ENCODE measurements around the gene SDK1.

Gene SDK1

GRCh38 chr7:3893151-3893788 lies 592.2 kb downstream of the SDK1 start:
- Mint-ChIP-seq H3K4me1 (ENCODE audit: low read depth) (no peaks in the 10 kb centered on the region), H3K36me3 (no peaks in the 10 kb centered on the region), H3K27ac (no peak overlapping the region), H3K27me3 (no peaks in the 10 kb centered on the region), H3K4me3 (no peak overlapping the region), H3K9me3 (ENCODE audit: low read depth) (no peaks in the 10 kb centered on the region)

DNA sequence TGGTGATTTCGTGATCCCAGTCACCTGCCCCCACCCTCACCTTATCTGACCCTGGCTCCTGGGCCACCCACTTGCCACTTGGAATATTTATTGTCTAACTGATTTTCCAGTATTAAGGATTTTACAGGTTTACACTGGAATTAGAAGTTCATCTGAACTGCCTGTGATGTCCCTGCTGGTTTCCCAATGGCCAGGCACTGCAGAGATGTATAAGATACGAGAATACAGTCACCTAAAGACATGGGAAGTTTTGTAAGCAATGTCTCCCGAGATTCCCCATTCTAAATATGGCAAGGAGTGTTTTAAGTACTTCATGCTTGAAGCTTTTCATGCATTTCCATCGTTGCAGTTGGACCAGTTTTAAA lies 592.7 kb downstream of the SDK1 start:
- Mint-ChIP-seq H3K27me3 (no peaks in the 10 kb centered on the region), H3K4me1 (ENCODE audit: low read depth) (no peaks in the 10 kb centered on the region)

DNA sequence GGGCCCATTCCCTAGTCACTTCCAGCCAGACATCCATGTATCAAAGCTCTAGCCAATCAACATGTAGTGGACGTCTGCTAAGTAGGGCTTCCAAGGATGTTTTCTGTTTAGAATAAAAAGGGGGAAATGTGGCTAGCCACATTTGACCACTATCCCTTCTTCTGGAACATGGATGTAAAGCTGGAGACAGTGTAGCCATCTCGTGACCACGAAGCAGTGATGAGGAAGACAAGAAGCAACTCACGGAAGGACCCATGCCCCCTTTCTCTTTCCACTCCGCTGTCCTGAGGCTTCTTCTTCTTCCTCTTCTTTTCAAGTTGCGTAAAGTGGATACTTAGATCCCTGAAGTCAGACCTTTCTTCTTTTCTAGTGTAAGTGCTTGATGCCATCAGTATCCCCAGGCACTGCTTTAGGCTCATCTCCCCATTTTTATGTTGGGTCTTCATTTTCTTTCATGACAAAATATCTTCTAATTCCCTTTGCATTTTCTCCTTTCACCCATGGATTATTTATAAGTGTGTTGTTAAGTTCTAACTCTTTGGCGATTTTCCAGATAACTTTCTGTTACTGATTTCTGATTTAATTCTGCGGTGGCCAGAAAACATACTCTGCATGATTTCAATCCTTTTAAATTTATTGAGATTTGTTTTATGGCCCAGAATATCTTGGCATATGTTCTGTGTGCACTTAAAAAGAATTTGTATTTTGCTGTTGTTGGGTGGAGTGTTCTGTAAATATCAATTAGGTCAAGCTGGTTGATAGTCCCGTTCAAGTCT lies 594.5 kb downstream of the SDK1 start:
- no peaks in the 10 kb centered on the region for H3K4me1 Mint-ChIP-seq (ENCODE audit: low read depth)
- no peaks in the 10 kb centered on the region for H3K27me3 Mint-ChIP-seq
- no peak overlapping the region for H3K27ac Mint-ChIP-seq
- H3K36me3 Mint-ChIP-seq: no peaks in the 10 kb centered on the region
- no peak overlapping the region for H3K4me3 Mint-ChIP-seq
- H3K9me3 Mint-ChIP-seq (ENCODE audit: low read depth): no peaks in the 10 kb centered on the region

More for the DNA sequence above, 592.7 kb downstream of the SDK1 start:
- H3K36me3 Mint-ChIP-seq: no peaks in the 10 kb centered on the region
- H3K9me3 Mint-ChIP-seq (ENCODE audit: low read depth): no peaks in the 10 kb centered on the region
- H3K4me3 Mint-ChIP-seq: no peak overlapping the region
- H3K27ac Mint-ChIP-seq: no peak overlapping the region

DNA sequence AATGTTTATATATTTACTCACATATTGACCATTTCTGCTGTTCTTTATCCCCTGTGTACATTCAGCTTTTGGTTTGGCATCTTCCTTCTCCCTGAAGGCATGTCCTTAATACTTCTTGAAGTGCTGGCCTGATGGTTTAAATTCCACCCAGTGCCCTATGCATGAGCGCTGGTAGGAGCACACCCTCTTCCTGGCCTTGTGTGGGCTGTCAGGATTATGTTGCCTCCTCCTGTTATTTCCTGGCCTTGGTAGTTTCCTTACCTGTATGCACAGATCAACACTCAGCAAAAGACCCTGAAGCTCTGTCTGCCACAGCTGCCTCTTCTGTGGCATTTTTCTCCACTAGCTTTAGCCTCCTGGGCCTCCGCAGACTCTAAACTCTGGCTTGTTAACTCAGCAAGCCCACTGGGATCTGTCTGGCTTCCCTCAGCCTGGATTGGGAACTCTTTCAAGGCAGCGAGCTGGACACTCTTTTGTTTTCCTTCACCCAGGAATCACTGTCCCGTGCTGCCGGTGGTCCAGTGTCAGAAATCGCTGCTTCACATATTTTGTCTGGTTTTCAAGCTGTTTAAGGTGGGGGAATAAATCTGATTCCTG lies 595.2 kb downstream of the SDK1 start:
- Mint-ChIP-seq H3K27ac (no peak overlapping the region), H3K9me3 (ENCODE audit: low read depth) (no peaks in the 10 kb centered on the region), H3K36me3 (no peaks in the 10 kb centered on the region), H3K4me3 (no peak overlapping the region), H3K4me1 (ENCODE audit: low read depth) (no peaks in the 10 kb centered on the region), H3K27me3 (no peaks in the 10 kb centered on the region)

DNA sequence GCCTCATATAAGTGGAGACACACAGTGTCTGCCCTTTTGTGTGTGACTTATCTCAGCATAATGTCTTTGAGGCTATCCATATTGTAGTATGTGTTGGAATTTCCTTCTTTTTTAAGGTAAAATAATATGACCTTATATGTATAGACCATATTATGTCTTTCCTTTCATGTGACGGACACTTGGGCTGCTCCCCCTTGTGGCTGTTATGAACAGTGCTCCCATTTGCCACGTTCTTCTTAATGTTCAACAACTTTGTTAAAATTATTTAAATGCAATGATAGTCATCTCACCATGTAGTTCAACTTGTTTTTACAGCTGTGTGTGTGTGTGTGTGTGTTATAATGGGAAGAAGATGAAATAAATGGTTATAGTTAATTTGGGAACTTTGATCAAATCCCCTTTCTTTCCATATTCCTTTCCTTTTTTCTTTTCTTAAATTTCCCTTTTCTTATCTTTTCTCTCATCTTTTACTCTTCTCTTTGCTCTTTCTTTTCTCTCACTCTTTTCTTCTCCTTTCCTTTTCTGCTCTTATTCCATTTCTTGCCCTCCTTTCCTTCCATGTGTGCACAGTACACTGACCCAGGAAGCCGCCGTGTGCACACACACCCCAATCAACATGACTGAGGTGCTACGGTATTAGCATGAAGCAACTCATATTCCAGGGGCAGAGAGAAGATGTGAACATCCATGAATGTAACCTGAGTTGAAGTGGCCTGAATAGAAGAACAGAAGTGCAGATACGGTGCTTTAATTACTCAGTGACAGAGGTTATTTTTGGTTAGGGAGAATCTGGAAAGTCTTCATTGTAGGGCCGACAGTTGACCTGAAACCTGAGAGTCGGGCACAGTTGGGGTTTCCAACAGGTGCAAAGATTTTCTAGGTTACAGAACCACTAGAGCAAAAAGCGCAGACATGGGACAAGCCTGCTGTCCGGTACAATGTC lies 596.6 kb downstream of the SDK1 start:
- H3K4me3 Mint-ChIP-seq: no peak overlapping the region
- no peaks in the 10 kb centered on the region for H3K4me1 Mint-ChIP-seq (ENCODE audit: low read depth)
- H3K36me3 Mint-ChIP-seq: no peaks in the 10 kb centered on the region
- no peaks in the 10 kb centered on the region for H3K27me3 Mint-ChIP-seq
- H3K27ac Mint-ChIP-seq: no peak overlapping the region
- no peaks in the 10 kb centered on the region for H3K9me3 Mint-ChIP-seq (ENCODE audit: low read depth)

DNA sequence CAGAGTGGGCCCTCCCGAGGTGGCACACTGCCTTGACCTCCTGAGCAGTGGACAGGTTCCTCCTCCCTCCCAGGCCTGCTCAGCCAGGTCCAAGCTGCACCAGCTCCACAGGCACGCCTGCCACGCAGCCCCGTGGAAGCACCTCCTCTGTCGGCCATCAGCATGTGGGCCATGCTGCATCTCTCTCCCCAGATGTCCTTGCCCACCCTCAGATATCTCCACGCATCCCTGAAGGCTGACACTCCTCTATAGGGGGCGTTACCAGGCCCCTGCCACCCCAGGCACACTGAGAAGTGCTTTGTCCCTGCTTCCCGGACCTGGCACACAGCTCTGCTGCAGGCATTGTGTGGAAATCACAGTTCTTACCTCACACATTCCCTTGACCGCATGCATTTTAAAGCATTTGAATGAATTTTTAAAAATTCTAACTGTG lies 598.5 kb downstream of the SDK1 start:
- H3K9me3 Mint-ChIP-seq (ENCODE audit: low read depth): no peaks in the 10 kb centered on the region
- H3K4me1 Mint-ChIP-seq (ENCODE audit: low read depth): no peaks in the 10 kb centered on the region
- no peak overlapping the region for H3K4me3 Mint-ChIP-seq
- H3K36me3 Mint-ChIP-seq: no peaks in the 10 kb centered on the region
- H3K27me3 Mint-ChIP-seq: no peaks in the 10 kb centered on the region
- H3K27ac Mint-ChIP-seq: no peak overlapping the region

DNA sequence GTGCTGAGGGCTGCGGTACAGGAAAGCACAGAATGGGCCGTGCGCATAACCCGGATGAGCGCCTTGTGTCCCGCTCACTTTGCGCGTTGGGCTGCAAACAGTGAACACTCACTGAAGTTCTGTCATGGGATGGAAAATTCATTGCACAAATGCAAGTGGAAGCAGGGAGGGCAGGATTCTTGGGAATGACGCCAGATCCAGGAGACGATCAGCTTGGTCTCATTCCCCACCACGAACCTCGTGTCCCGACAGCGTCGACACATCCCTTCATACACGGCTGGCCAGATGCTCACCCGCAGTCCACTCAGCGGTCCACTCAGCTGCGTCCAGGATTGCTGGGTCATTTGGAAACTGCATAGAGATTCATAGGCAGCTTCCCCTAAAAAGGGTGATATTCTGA lies 607.1 kb downstream of the SDK1 start:
- H3K27me3 Mint-ChIP-seq: peaks cover 4% of the 10 kb centered on the region
- H3K27ac Mint-ChIP-seq: no peak overlapping the region
- no peaks in the 10 kb centered on the region for H3K9me3 Mint-ChIP-seq (ENCODE audit: low read depth)
- no peak overlapping the region for H3K4me3 Mint-ChIP-seq
- no peaks in the 10 kb centered on the region for H3K36me3 Mint-ChIP-seq
- no peaks in the 10 kb centered on the region for H3K4me1 Mint-ChIP-seq (ENCODE audit: low read depth)

DNA sequence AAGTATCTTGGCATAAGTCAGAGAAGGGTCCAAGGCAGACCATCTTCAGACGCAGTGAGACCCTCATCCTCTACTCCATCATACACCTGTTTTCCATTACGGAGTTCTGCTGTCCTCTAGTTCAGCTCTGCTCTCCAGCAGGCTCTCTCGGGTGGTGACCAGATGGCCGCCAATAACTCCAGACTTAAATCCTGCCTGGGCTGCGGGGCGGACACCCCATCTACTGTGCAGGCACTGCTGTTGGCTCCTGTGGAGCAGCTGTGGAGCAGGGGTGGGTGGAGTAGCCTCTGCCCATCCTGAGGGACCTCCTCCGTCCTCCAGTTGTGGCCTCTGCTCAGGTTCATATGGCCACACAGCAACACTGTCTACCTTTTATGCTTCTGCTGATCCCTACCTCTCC lies 608.1 kb downstream of the SDK1 start:
- Mint-ChIP-seq H3K36me3 (no peaks in the 10 kb centered on the region), H3K9me3 (ENCODE audit: low read depth) (no peaks in the 10 kb centered on the region), H3K4me1 (ENCODE audit: low read depth) (no peaks in the 10 kb centered on the region), H3K27ac (no peak overlapping the region), H3K4me3 (no peak overlapping the region), H3K27me3 (peaks cover 4% of the 10 kb centered on the region)

- H3K4me3 Mint-ChIP-seq: no peak overlapping the region
Measured at GRCh38 chr7:3910054-3910453, 609.0 kb downstream of the SDK1 start.

DNA sequence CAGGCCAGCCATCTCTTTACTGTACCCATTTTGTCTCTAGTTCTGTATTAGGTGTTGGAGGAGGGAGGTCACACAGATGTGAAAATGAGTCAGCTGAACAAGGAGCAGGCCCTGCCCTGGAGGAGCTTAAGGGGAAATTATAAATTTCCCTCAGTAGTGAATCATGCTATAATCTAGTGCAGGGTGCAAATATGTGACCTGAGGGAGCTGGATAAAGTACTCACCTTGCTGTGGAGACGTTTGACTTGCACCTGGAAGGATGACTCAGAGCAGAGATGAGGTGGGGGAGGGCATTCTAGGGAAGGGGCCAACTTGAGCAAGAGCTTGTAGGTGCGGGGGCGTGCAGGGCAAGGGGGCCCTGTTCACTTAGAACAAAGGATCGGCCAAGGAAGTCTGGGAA lies 610.6 kb downstream of the SDK1 start:
- Mint-ChIP-seq H3K9me3 (ENCODE audit: low read depth) (no peaks in the 10 kb centered on the region), H3K36me3 (no peaks in the 10 kb centered on the region), H3K4me3 (no peak overlapping the region), H3K27me3 (peaks cover 4% of the 10 kb centered on the region), H3K4me1 (ENCODE audit: low read depth) (no peaks in the 10 kb centered on the region), H3K27ac (no peak overlapping the region)

More at GRCh38 chr7:3910054-3910453, 609.0 kb downstream of the SDK1 start:
- Mint-ChIP-seq H3K27ac (no peak overlapping the region), H3K9me3 (ENCODE audit: low read depth) (no peaks in the 10 kb centered on the region), H3K36me3 (no peaks in the 10 kb centered on the region), H3K4me1 (ENCODE audit: low read depth) (no peaks in the 10 kb centered on the region), H3K27me3 (peaks cover 4% of the 10 kb centered on the region)

DNA sequence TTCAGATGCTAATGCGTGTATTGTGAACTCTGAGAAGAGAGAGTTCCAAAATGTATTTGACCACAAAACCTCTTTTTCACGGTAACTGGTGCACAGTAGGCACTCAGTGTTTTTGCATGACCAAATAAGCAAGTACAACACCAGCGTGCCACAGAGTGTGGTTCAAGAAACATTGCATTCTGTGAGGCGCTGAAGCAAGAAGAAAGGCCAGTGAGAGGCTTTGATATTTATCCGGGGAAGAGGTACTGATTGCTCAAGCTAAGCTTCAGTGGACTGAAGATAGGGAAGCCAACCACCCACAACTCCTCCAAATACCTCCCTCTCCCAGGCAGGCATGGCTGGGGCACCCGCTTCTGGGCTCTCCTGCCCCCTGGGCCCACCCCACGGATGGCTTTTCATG lies 611.2 kb downstream of the SDK1 start:
- H3K4me1 Mint-ChIP-seq (ENCODE audit: low read depth): no peaks in the 10 kb centered on the region
- H3K36me3 Mint-ChIP-seq: no peaks in the 10 kb centered on the region
- no peak overlapping the region for H3K27ac Mint-ChIP-seq
- no peak overlapping the region for H3K4me3 Mint-ChIP-seq
- H3K27me3 Mint-ChIP-seq: peaks cover 4% of the 10 kb centered on the region
- H3K9me3 Mint-ChIP-seq (ENCODE audit: low read depth): no peaks in the 10 kb centered on the region

DNA sequence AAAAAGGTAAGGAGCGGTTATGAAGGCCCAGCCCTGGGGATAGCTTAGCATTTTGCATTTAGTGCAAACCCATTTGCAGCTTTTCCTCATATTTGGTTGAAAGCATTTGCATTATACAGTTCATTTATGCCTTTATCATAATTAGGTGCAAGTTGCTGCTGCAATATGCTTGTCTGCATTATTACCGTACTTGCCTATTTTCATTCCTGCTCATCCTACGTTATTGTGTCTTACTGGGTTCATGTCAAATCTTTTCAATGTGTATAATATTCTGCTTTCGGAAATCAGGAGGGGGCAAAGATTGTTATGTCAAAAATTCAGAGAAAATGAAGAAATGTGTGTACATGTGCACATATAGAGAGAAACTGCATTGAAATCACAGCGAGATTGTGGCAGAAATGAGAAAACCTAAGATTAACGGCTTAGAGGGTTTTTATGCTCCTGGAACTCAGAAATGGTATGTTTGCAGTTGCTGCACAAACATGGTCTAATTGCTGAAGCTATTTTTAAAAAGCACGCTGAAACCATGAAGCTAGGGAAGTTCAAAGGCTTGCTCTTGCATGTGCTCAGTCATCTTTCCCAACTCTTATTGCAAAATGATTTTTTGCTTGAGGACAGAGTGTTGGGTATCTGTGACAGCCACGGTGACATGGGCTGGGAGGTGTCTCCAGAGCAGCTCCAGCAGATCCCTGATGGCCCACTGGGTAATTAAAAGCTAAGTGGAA lies 613.2 kb downstream of the SDK1 start:
- Mint-ChIP-seq H3K36me3 (no peaks in the 10 kb centered on the region), H3K27me3 (peaks cover 3% of the 10 kb centered on the region), H3K9me3 (ENCODE audit: low read depth) (no peaks in the 10 kb centered on the region), H3K27ac (no peak overlapping the region), H3K4me3 (no peak overlapping the region), H3K4me1 (ENCODE audit: low read depth) (peaks cover 4% of the 10 kb centered on the region)

- no peak overlapping the region for H3K27ac Mint-ChIP-seq
- H3K27me3 Mint-ChIP-seq: peaks cover 3% of the 10 kb centered on the region
- peaks cover 4% of the 10 kb centered on the region for H3K4me1 Mint-ChIP-seq (ENCODE audit: low read depth)
- no peak overlapping the region for H3K4me3 Mint-ChIP-seq
- H3K36me3 Mint-ChIP-seq: no peaks in the 10 kb centered on the region
- no peaks in the 10 kb centered on the region for H3K9me3 Mint-ChIP-seq (ENCODE audit: low read depth)
Measured at GRCh38 chr7:3915337-3915878, 614.4 kb downstream of the SDK1 start.

GRCh38 chr7:3916146-3916545 lies 615.1 kb downstream of the SDK1 start:
- peaks cover 4% of the 10 kb centered on the region for H3K4me1 Mint-ChIP-seq (ENCODE audit: low read depth)
- no peaks in the 10 kb centered on the region for H3K9me3 Mint-ChIP-seq (ENCODE audit: low read depth)
- no peaks in the 10 kb centered on the region for H3K36me3 Mint-ChIP-seq
- H3K27me3 Mint-ChIP-seq: no peaks in the 10 kb centered on the region
- no peak overlapping the region for H3K27ac Mint-ChIP-seq
- H3K4me3 Mint-ChIP-seq: no peak overlapping the region

Measured in activated naive CD8-positive, alpha-beta T cell (primary cell).